GM12891 (cell line): ENCODE data around the gene AHNAK.

Source experiments
- PAX5 ChIP-seq: IDR thresholded peaks from 2 replicates; pipeline ENCODE4 v1.6.1; 2011; ENCODE audit warnings: low read length, moderate library complexity, mild to moderate bottlenecking; ENCODE audit not compliant: insufficient read depth, severe bottlenecking
- POLR2A ChIP-seq: IDR thresholded peaks from 2 replicates; pipeline ENCODE4 v1.6.1; 2011; ENCODE audit warnings: low read depth, low read length, control low read depth
- POLR2AphosphoS5 ChIP-seq: IDR thresholded peaks from 2 replicates; pipeline ENCODE4 v1.6.1; 2011; ENCODE audit warnings: low read depth, low read length, control low read depth
- POU2F2 ChIP-seq: IDR thresholded peaks from 2 replicates; pipeline ENCODE4 v1.6.1; 2011; ENCODE audit warnings: low read depth, mild to moderate bottlenecking, control low read depth, low read length, moderate library complexity
- TAF1 ChIP-seq: IDR thresholded peaks from 2 replicates; pipeline ENCODE4 v1.6.1; 2011; ENCODE audit warnings: low read depth, low read length, control low read depth

GRCh38 chr11:62418136-62418535 is 128.5 kb downstream of the AHNAK start:
- TF ChIP-seq POLR2A (no peak), POLR2AphosphoS5 (no peak), PAX5 (no peak), TAF1 (no peak), POU2F2 (no peak)
